SK-N-SH (cell line): Measurements from ENCODE around the gene HSD17B4.

Source experiments
- EP300 ChIP-seq, 2 experiments: IDR thresholded peaks; 2 replicates each; pipeline versions ENCODE4 v1.4.0 to v1.6.1; 2012; ENCODE audit warnings: borderline replicate concordance in 1 of 2, low read depth in 1 of 2, low read length in 1 of 2
- JUND ChIP-seq: IDR thresholded peaks from 2 replicates; pipeline ENCODE4 v1.4.0; 2012
- RAD21 ChIP-seq: IDR thresholded peaks from 2 replicates; pipeline ENCODE4 v1.6.1; 2012; ENCODE audit warnings: mild to moderate bottlenecking, low read length
- RCOR1 ChIP-seq: fragments of 150-350 bp; IDR thresholded peaks from 2 replicates; pipeline ENCODE4 v1.6.1; 2017; ENCODE audit warnings: antibody characterized with exemption, low read length
- RFX5 ChIP-seq: IDR thresholded peaks from 2 replicates; pipeline ENCODE4 v1.6.1; 2012; ENCODE audit warnings: mild to moderate bottlenecking, improper control_type of control experiment, low read length
- SIN3A ChIP-seq: IDR thresholded peaks from 2 replicates; pipeline ENCODE4 v1.6.1; 2012; ENCODE audit warnings: low read depth, mild to moderate bottlenecking, low read length, moderate library complexity, borderline replicate concordance
- TAF1 ChIP-seq: IDR thresholded peaks from 2 replicates; pipeline ENCODE4 v1.6.1; 2012; ENCODE audit warnings: low read depth, mild to moderate bottlenecking, low read length, moderate library complexity, borderline replicate concordance
- TEAD4 ChIP-seq: IDR thresholded peaks from 2 replicates; pipeline ENCODE4 v1.4.0; 2012; ENCODE audit warnings: mild to moderate bottlenecking, borderline replicate concordance; ENCODE audit not compliant: insufficient read depth
- TF ChIP-seq, protein P1 (sequence below): fragments of 200-600 bp; sonication (generic); IDR thresholded peaks from 2 replicates; pipeline ENCODE4 v1.6.1; 2017; ENCODE audit warnings: antibody characterized with exemption, mild to moderate bottlenecking, moderate library complexity
- TF ChIP-seq, protein P2 (sequence below): IDR thresholded peaks from 2 replicates; pipeline ENCODE4 v1.6.1; 2012; ENCODE audit warnings: mild to moderate bottlenecking, low read depth, low read length, moderate library complexity

- TF ChIP-seq, protein P1, sequence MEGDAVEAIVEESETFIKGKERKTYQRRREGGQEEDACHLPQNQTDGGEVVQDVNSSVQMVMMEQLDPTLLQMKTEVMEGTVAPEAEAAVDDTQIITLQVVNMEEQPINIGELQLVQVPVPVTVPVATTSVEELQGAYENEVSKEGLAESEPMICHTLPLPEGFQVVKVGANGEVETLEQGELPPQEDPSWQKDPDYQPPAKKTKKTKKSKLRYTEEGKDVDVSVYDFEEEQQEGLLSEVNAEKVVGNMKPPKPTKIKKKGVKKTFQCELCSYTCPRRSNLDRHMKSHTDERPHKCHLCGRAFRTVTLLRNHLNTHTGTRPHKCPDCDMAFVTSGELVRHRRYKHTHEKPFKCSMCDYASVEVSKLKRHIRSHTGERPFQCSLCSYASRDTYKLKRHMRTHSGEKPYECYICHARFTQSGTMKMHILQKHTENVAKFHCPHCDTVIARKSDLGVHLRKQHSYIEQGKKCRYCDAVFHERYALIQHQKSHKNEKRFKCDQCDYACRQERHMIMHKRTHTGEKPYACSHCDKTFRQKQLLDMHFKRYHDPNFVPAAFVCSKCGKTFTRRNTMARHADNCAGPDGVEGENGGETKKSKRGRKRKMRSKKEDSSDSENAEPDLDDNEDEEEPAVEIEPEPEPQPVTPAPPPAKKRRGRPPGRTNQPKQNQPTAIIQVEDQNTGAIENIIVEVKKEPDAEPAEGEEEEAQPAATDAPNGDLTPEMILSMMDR = no peak
- TF ChIP-seq, protein P2, sequence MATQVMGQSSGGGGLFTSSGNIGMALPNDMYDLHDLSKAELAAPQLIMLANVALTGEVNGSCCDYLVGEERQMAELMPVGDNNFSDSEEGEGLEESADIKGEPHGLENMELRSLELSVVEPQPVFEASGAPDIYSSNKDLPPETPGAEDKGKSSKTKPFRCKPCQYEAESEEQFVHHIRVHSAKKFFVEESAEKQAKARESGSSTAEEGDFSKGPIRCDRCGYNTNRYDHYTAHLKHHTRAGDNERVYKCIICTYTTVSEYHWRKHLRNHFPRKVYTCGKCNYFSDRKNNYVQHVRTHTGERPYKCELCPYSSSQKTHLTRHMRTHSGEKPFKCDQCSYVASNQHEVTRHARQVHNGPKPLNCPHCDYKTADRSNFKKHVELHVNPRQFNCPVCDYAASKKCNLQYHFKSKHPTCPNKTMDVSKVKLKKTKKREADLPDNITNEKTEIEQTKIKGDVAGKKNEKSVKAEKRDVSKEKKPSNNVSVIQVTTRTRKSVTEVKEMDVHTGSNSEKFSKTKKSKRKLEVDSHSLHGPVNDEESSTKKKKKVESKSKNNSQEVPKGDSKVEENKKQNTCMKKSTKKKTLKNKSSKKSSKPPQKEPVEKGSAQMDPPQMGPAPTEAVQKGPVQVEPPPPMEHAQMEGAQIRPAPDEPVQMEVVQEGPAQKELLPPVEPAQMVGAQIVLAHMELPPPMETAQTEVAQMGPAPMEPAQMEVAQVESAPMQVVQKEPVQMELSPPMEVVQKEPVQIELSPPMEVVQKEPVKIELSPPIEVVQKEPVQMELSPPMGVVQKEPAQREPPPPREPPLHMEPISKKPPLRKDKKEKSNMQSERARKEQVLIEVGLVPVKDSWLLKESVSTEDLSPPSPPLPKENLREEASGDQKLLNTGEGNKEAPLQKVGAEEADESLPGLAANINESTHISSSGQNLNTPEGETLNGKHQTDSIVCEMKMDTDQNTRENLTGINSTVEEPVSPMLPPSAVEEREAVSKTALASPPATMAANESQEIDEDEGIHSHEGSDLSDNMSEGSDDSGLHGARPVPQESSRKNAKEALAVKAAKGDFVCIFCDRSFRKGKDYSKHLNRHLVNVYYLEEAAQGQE = no peak
- TF ChIP-seq RCOR1 (no peak), TAF1 (no peak), JUND (no peak), RFX5 (no peak), TEAD4 (no peak), EP300 (IDR thresholded peaks at IDR 0.05; ENCODE audit: borderline replicate concordance in 1 of 2, low read depth in 1 of 2, low read length in 1 of 2) (no peak), RAD21 (no peak), SIN3A (no peak)
These were observed 13.1 kb upstream of the HSD17B4 start for GRCh38 chr5:119439140-119439631.
